Measurements from ENCODE around the gene HCN2. TPM values are rescaled to one million over a fixed set of nuclear protein-coding genes. Genes with fewer than 3 reads are reported as not detected.
"Not testable (repeated sequence)": the region's sequence is repeated elsewhere in the genome, so short reads cannot be mapped to it uniquely, and the experiment has no call there.

The HCN2 gene
- total RNA-seq, 1 experiment from 2014 or later, result 0.46 TPM

- H3K27me3 ChIP-seq, result no peaks in the 10 kb centered on the region
- DNase-seq, result no peak
- no peaks in the 10 kb centered on the region; the same call in 1 of the 2 replicates for H3K36me3 ChIP-seq
- H3K4me3 ChIP-seq, result no peak overlapping the region
- H3K9me3 ChIP-seq, result no peaks in the 10 kb centered on the region
Observed at GRCh38 chr19:620166-620862, 30.6 kb downstream of the HCN2 start.

GRCh38 chr19:621191-621590 lies 31.5 kb downstream of the HCN2 start:
- H3K9me3 ChIP-seq, H3K4me3 ChIP-seq, DNase-seq, H3K27me3 ChIP-seq, H3K36me3 ChIP-seq: not testable (repeated sequence)

GRCh38 chr19:621819-622218 lies 32.1 kb downstream of the HCN2 start:
- no peak for DNase-seq
- Histone ChIP-seq H3K36me3 (no peaks in the 10 kb centered on the region; the same call in 1 of the 2 replicates), H3K4me3 (no peak overlapping the region), H3K9me3 (no peaks in the 10 kb centered on the region), H3K27me3 (no peaks in the 10 kb centered on the region)

- no peaks in the 10 kb centered on the region; the same call in 1 of the 2 replicates for H3K36me3 ChIP-seq
- H3K4me3 ChIP-seq, result no peak overlapping the region
- no peak for DNase-seq
- no peaks in the 10 kb centered on the region for H3K27me3 ChIP-seq
- no peaks in the 10 kb centered on the region for H3K9me3 ChIP-seq
Observed at GRCh38 chr19:622666-623065, 33.0 kb downstream of the HCN2 start.

GRCh38 chr19:623175-623916 lies 33.7 kb downstream of the HCN2 start:
- no peak overlapping the region for H3K4me3 ChIP-seq
- no peak for DNase-seq
- H3K27me3 ChIP-seq, result no peaks in the 10 kb centered on the region
- H3K36me3 ChIP-seq, result no peaks in the 10 kb centered on the region; the same call in 1 of the 2 replicates
- no peaks in the 10 kb centered on the region for H3K9me3 ChIP-seq

GRCh38 chr19:623974-624373 lies 34.3 kb downstream of the HCN2 start:
- Histone ChIP-seq H3K4me3 (no peak overlapping the region), H3K36me3 (no peaks in the 10 kb centered on the region; the same call in 1 of the 2 replicates), H3K27me3 (no peaks in the 10 kb centered on the region), H3K9me3 (no peaks in the 10 kb centered on the region)
- DNase-seq, result no peak

GRCh38 chr19:624433-625109 lies 34.9 kb downstream of the HCN2 start:
- H3K36me3 ChIP-seq, result no peaks in the 10 kb centered on the region; the same call in 1 of the 2 replicates
- H3K9me3 ChIP-seq, result no peaks in the 10 kb centered on the region
- H3K27me3 ChIP-seq, result no peaks in the 10 kb centered on the region
- DNase-seq, result no peak
- H3K4me3 ChIP-seq, result no peak overlapping the region

GRCh38 chr19:625257-625656 lies 35.6 kb downstream of the HCN2 start:
- Histone ChIP-seq H3K27me3 (no peaks in the 10 kb centered on the region), H3K4me3 (no peak overlapping the region), H3K9me3 (no peaks in the 10 kb centered on the region), H3K36me3 (no peaks in the 10 kb centered on the region; the same call in 1 of the 2 replicates)
- no peak for DNase-seq

- H3K36me3 ChIP-seq, H3K27me3 ChIP-seq, H3K4me3 ChIP-seq, H3K9me3 ChIP-seq, DNase-seq: not testable (repeated sequence)
Observed at GRCh38 chr19:626566-626965, 36.9 kb downstream of the HCN2 start.

GRCh38 chr19:628168-628567 lies 38.5 kb downstream of the HCN2 start:
- DNase-seq, result no peak
- no peaks in the 10 kb centered on the region for H3K9me3 ChIP-seq
- H3K27me3 ChIP-seq, result no peaks in the 10 kb centered on the region
- H3K36me3 ChIP-seq, result no peaks in the 10 kb centered on the region; the same call in 1 of the 2 replicates
- H3K4me3 ChIP-seq, result no peak overlapping the region

- H3K27me3 ChIP-seq, H3K36me3 ChIP-seq, H3K4me3 ChIP-seq, DNase-seq, H3K9me3 ChIP-seq: not testable (repeated sequence)
Observed at GRCh38 chr19:629515-629914, 39.8 kb downstream of the HCN2 start.

GRCh38 chr19:629961-630714 lies 40.5 kb downstream of the HCN2 start:
- DNase-seq, result no peak
- Histone ChIP-seq H3K9me3 (no peaks in the 10 kb centered on the region), H3K4me3 (no peak overlapping the region)

GRCh38 chr19:632579-633067 lies 42.9 kb downstream of the HCN2 start:
- Histone ChIP-seq H3K4me3 (peak overlapping the region; percentile 88), H3K27me3 (no peaks in the 10 kb centered on the region), H3K36me3 (no peaks in the 10 kb centered on the region; the same call in 1 of the 2 replicates), H3K9me3 (no peaks in the 10 kb centered on the region)
- peak; percentile 42 for DNase-seq

More at GRCh38 chr19:629961-630714, 40.5 kb downstream of the HCN2 start:
- H3K27me3 ChIP-seq, result no peaks in the 10 kb centered on the region
- no peaks in the 10 kb centered on the region; the same call in 1 of the 2 replicates for H3K36me3 ChIP-seq

- no peaks in the 10 kb centered on the region for H3K9me3 ChIP-seq
- no peaks in the 10 kb centered on the region for H3K27me3 ChIP-seq
- no peaks in the 10 kb centered on the region; the same call in 1 of the 2 replicates for H3K36me3 ChIP-seq
- peak; percentile 94 for DNase-seq
- peak within 1 kb of the TSS; percentile 88 for H3K4me3 ChIP-seq
Observed at GRCh38 chr19:633068-633785, 43.5 kb downstream of the HCN2 start, which contains the start of gene POLRMT. Gene POLRMT, minus strand, starts transcription at chr19:633537. Its CDS starts 25 bp downstream, at chr19:633512.

GRCh38 chr19:633786-634639 lies 44.3 kb downstream of the HCN2 start:
- Histone ChIP-seq H3K36me3 (no peaks in the 10 kb centered on the region; the same call in 1 of the 2 replicates), H3K27me3 (no peaks in the 10 kb centered on the region), H3K9me3 (no peaks in the 10 kb centered on the region), H3K4me3 (peak overlapping the region; percentile 88)
- DNase-seq, result no peak

Data from MG63 (cell line).